ENCODE measurements around the gene IMPG1. TPM values are rescaled to one million over a fixed set of nuclear protein-coding genes. Genes with fewer than 3 reads are reported as not detected.

The IMPG1 gene
- total and polyA plus RNA-seq, 2 experiments from 2014 or later, result not detected

- no peak for DNase-seq (ENCODE audit: low spot score)
- no peaks in the 10 kb centered on the region for H3K4me1 ChIP-seq (ENCODE audit: insufficient read depth)
- 98% methylated on average over 4 of the region's 4 CpGs for WGBS (ENCODE audit: low lambda C conversion rate, missing lambda C conversion rate)
- no peak overlapping the region for H3K27ac ChIP-seq
- no peaks in the 10 kb centered on the region for H3K9me3 ChIP-seq (ENCODE audit: low read depth)
- H3K4me3 ChIP-seq, result no peak overlapping the region
- no peak overlapping the region for H3K4me2 ChIP-seq
- H4K20me1 ChIP-seq (ENCODE audit: insufficient read depth, poor library complexity, severe bottlenecking), result no peaks in the 10 kb centered on the region
- H2AFZ ChIP-seq, result no peak overlapping the region
- no peaks in the 10 kb centered on the region for H3K36me3 ChIP-seq (replicated peaks; ENCODE audit: insufficient read depth, low read depth)
- H3K27me3 ChIP-seq, result no peaks in the 10 kb centered on the region
- no peaks in the 10 kb centered on the region for H3K79me2 ChIP-seq
- TF ChIP-seq, protein P1, sequence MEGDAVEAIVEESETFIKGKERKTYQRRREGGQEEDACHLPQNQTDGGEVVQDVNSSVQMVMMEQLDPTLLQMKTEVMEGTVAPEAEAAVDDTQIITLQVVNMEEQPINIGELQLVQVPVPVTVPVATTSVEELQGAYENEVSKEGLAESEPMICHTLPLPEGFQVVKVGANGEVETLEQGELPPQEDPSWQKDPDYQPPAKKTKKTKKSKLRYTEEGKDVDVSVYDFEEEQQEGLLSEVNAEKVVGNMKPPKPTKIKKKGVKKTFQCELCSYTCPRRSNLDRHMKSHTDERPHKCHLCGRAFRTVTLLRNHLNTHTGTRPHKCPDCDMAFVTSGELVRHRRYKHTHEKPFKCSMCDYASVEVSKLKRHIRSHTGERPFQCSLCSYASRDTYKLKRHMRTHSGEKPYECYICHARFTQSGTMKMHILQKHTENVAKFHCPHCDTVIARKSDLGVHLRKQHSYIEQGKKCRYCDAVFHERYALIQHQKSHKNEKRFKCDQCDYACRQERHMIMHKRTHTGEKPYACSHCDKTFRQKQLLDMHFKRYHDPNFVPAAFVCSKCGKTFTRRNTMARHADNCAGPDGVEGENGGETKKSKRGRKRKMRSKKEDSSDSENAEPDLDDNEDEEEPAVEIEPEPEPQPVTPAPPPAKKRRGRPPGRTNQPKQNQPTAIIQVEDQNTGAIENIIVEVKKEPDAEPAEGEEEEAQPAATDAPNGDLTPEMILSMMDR (IDR thresholded peaks at IDR 0.05; ENCODE audit: poor library complexity), result no peak
- TF ChIP-seq EZH2 (IDR thresholded peaks at IDR 0.05; ENCODE audit: borderline replicate concordance), result no peak
- no peak for TF ChIP-seq EZH2phosphoT487 (IDR thresholded peaks at IDR 0.05; ENCODE audit: low read depth, severe bottlenecking, unreplicated experiment)
- no peaks in the 10 kb centered on the region for H3K9me2 ChIP-seq (replicated peaks; ENCODE audit: insufficient read depth)
Measured at GRCh38 chr6:75975904-75976303, 96.6 kb downstream of the IMPG1 start.

DNA sequence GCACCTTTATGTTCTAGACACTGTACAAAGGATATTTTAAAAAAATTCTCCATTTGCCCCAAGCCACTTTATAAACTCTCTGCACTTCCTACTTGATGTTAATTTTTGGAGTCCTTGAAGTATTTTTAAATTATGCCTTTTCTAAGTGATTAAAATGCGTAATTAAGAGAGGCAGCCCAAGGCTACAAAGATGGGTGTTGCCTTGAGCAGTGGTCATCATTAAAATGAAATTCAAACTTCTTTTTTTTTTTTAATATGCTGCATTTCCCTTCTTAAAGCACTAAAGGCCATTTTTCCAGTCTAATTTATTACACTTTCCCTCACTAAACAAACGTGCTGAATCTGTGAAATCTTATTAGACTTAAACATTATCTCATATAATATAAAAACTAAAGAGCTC is 102.4 kb downstream of the IMPG1 start:
- DNase-seq (ENCODE audit: low spot score), result no peak
- H3K4me2 ChIP-seq, result no peak overlapping the region
- 88% methylated on average over 2 of the region's 2 CpGs for WGBS (ENCODE audit: low lambda C conversion rate, missing lambda C conversion rate)
- no peak overlapping the region for H2AFZ ChIP-seq
- H4K20me1 ChIP-seq (ENCODE audit: insufficient read depth, poor library complexity, severe bottlenecking), result no peaks in the 10 kb centered on the region
- no peaks in the 10 kb centered on the region for H3K36me3 ChIP-seq (replicated peaks; ENCODE audit: insufficient read depth, low read depth)
- no peaks in the 10 kb centered on the region for H3K9me3 ChIP-seq (ENCODE audit: low read depth)
- TF ChIP-seq, protein P1 (IDR thresholded peaks at IDR 0.05; ENCODE audit: poor library complexity), result no peak
- TF ChIP-seq EZH2phosphoT487 (IDR thresholded peaks at IDR 0.05; ENCODE audit: low read depth, severe bottlenecking, unreplicated experiment) (no peak), EZH2 (IDR thresholded peaks at IDR 0.05; ENCODE audit: borderline replicate concordance) (no peak)
- no peak overlapping the region for H3K4me3 ChIP-seq
- no peaks in the 10 kb centered on the region for H3K79me2 ChIP-seq
- no peaks in the 10 kb centered on the region for H3K9me2 ChIP-seq (replicated peaks; ENCODE audit: insufficient read depth)
- H3K27ac ChIP-seq, result no peak overlapping the region
- H3K27me3 ChIP-seq, result no peaks in the 10 kb centered on the region
- no peaks in the 10 kb centered on the region for H3K4me1 ChIP-seq (ENCODE audit: insufficient read depth)

GRCh38 chr6:75968143-75968542 is 104.3 kb downstream of the IMPG1 start:
- no peak for TF ChIP-seq EZH2phosphoT487 (IDR thresholded peaks at IDR 0.05; ENCODE audit: low read depth, severe bottlenecking, unreplicated experiment)
- TF ChIP-seq, protein P1 (IDR thresholded peaks at IDR 0.05; ENCODE audit: poor library complexity), result no peak
- no peak for TF ChIP-seq EZH2 (IDR thresholded peaks at IDR 0.05; ENCODE audit: borderline replicate concordance)
- H3K4me1 ChIP-seq (ENCODE audit: insufficient read depth), result no peaks in the 10 kb centered on the region
- H3K9me3 ChIP-seq (ENCODE audit: low read depth), result no peaks in the 10 kb centered on the region
- no peaks in the 10 kb centered on the region for H3K27me3 ChIP-seq
- no peak overlapping the region for H2AFZ ChIP-seq
- H3K27ac ChIP-seq, result no peak overlapping the region
- no peak for DNase-seq (ENCODE audit: low spot score)
- no peaks in the 10 kb centered on the region for H3K79me2 ChIP-seq
- H3K36me3 ChIP-seq (replicated peaks; ENCODE audit: insufficient read depth, low read depth), result no peaks in the 10 kb centered on the region
- no peak overlapping the region for H3K4me3 ChIP-seq
- H3K4me2 ChIP-seq, result no peak overlapping the region
- no peaks in the 10 kb centered on the region for H4K20me1 ChIP-seq (ENCODE audit: insufficient read depth, poor library complexity, severe bottlenecking)
- H3K9me2 ChIP-seq (replicated peaks; ENCODE audit: insufficient read depth), result no peaks in the 10 kb centered on the region

GRCh38 chr6:75963569-75963968 is 108.9 kb downstream of the IMPG1 start:
- H3K4me2 ChIP-seq, result no peak overlapping the region
- no peak overlapping the region for H3K4me3 ChIP-seq
- WGBS (ENCODE audit: low lambda C conversion rate, missing lambda C conversion rate), result 82% methylated on average over 1 of the region's 1 CpG
- no peak overlapping the region for H3K27ac ChIP-seq
- no peaks in the 10 kb centered on the region for H3K9me3 ChIP-seq (ENCODE audit: low read depth)
- TF ChIP-seq, protein P1 (IDR thresholded peaks at IDR 0.05; ENCODE audit: poor library complexity), result no peak
- TF ChIP-seq EZH2phosphoT487 (IDR thresholded peaks at IDR 0.05; ENCODE audit: low read depth, severe bottlenecking, unreplicated experiment), result no peak
- TF ChIP-seq EZH2 (IDR thresholded peaks at IDR 0.05; ENCODE audit: borderline replicate concordance), result no peak
- no peaks in the 10 kb centered on the region for H3K79me2 ChIP-seq
- H4K20me1 ChIP-seq (ENCODE audit: insufficient read depth, poor library complexity, severe bottlenecking), result no peaks in the 10 kb centered on the region
- no peaks in the 10 kb centered on the region for H3K36me3 ChIP-seq (replicated peaks; ENCODE audit: insufficient read depth, low read depth)
- H3K27me3 ChIP-seq, result no peaks in the 10 kb centered on the region
- no peaks in the 10 kb centered on the region for H3K4me1 ChIP-seq (ENCODE audit: insufficient read depth)
- no peaks in the 10 kb centered on the region for H3K9me2 ChIP-seq (replicated peaks; ENCODE audit: insufficient read depth)
- DNase-seq (ENCODE audit: low spot score), result no peak
- H2AFZ ChIP-seq, result no peak overlapping the region
